NB4 (cell line): Measurements from ENCODE around the gene TBC1D9.

Experiments
- MYC ChIP-seq: IDR thresholded peaks from 2 replicates; pipeline ENCODE4 v1.6.1; 2011; ENCODE audit warnings: low read depth, low read length
- TF ChIP-seq, protein P1 (sequence below): IDR thresholded peaks from one replicate; pipeline ENCODE4 v1.5.1; 2012; ENCODE audit warnings: low read depth, low read length

DNA sequence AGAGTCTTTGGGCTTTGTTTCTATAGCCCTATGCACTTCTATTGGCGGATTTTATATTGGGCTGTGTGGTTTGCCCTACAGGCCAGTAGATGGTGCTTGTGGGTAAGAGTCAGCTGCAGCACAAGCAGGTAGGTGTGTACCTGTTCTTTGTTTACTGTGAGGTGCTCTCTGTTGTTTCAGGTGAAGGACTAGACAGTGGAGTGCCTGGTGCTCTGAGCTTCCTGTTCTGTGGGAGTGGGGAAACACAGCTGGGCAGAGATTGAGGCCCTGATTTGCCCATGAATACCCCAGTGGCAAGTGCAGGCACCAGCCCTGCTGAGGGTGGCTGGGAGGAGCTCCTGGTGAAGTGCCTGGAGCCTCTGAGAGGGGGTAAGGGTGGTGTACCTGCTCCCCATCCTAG, 161.1 kb downstream of the TBC1D9 start:
- TF ChIP-seq, protein P1, sequence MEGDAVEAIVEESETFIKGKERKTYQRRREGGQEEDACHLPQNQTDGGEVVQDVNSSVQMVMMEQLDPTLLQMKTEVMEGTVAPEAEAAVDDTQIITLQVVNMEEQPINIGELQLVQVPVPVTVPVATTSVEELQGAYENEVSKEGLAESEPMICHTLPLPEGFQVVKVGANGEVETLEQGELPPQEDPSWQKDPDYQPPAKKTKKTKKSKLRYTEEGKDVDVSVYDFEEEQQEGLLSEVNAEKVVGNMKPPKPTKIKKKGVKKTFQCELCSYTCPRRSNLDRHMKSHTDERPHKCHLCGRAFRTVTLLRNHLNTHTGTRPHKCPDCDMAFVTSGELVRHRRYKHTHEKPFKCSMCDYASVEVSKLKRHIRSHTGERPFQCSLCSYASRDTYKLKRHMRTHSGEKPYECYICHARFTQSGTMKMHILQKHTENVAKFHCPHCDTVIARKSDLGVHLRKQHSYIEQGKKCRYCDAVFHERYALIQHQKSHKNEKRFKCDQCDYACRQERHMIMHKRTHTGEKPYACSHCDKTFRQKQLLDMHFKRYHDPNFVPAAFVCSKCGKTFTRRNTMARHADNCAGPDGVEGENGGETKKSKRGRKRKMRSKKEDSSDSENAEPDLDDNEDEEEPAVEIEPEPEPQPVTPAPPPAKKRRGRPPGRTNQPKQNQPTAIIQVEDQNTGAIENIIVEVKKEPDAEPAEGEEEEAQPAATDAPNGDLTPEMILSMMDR, result peak; percentile 11
- TF ChIP-seq MYC, result no peak
